ENCODE measurements around the gene INHBB. TPM values are rescaled to one million over a fixed set of nuclear protein-coding genes. Genes with fewer than 3 reads are reported as not detected.

INHBB gene
- total and polyA plus RNA-seq, 9 of the 15 experiments (the other 6 are each of a cell fraction or from before 2014, with no cell fraction given) = not detected

- TF ChIP-seq ARID2 (IDR thresholded peaks at IDR 0.05) (peak; percentile 70; the same call in 1 of the 2 replicates), MECOM (CRISPR knock-in tag; IDR thresholded peaks at IDR 0.05) (no peak), MYBL2 (IDR thresholded peaks at IDR 0.05; ENCODE audit: low read depth) (no peak), MYBL2 (CRISPR knock-in tag; IDR thresholded peaks at IDR 0.05; ENCODE audit: borderline replicate concordance) (no peak), ZNF280B (CRISPR knock-in tag; IDR thresholded peaks at IDR 0.05) (no peak), ZNF707 (CRISPR knock-in tag; conservative IDR thresholded peaks at IDR 0.05) (no peak), PCBP2 (IDR thresholded peaks at IDR 0.05; ENCODE audit: low read depth, low read length, poor library complexity, severe bottlenecking) (no peak), GTF2E2 (tag; IDR thresholded peaks at IDR 0.05) (no peak), MBD2 (IDR thresholded peaks at IDR 0.05; ENCODE audit: borderline replicate concordance, low read depth) (no peak), CTCF (IDR thresholded peaks at IDR 0.05 in 2 of 3, conservative IDR thresholded peaks at IDR 0.05 in 1 of 3; ENCODE audit: insufficient read depth in 2 of 3, low read depth in 1 of 3, low read length in 3 of 3) (peak; percentile 92 to 98 (median 97)), ZNF197 (CRISPR knock-in tag; IDR thresholded peaks at IDR 0.05; ENCODE audit: low read depth) (no peak), U2AF1 (optimal IDR thresholded peaks at IDR 0.05; ENCODE audit: low read depth, low read length) (no peak), ZNF778 (CRISPR knock-in tag; IDR thresholded peaks at IDR 0.05) (no peak), GMEB1 (CRISPR knock-in tag; IDR thresholded peaks at IDR 0.05) (no peak), RNF2 (IDR thresholded peaks at IDR 0.05) (no peak)
- TF ChIP-seq, protein P1, sequence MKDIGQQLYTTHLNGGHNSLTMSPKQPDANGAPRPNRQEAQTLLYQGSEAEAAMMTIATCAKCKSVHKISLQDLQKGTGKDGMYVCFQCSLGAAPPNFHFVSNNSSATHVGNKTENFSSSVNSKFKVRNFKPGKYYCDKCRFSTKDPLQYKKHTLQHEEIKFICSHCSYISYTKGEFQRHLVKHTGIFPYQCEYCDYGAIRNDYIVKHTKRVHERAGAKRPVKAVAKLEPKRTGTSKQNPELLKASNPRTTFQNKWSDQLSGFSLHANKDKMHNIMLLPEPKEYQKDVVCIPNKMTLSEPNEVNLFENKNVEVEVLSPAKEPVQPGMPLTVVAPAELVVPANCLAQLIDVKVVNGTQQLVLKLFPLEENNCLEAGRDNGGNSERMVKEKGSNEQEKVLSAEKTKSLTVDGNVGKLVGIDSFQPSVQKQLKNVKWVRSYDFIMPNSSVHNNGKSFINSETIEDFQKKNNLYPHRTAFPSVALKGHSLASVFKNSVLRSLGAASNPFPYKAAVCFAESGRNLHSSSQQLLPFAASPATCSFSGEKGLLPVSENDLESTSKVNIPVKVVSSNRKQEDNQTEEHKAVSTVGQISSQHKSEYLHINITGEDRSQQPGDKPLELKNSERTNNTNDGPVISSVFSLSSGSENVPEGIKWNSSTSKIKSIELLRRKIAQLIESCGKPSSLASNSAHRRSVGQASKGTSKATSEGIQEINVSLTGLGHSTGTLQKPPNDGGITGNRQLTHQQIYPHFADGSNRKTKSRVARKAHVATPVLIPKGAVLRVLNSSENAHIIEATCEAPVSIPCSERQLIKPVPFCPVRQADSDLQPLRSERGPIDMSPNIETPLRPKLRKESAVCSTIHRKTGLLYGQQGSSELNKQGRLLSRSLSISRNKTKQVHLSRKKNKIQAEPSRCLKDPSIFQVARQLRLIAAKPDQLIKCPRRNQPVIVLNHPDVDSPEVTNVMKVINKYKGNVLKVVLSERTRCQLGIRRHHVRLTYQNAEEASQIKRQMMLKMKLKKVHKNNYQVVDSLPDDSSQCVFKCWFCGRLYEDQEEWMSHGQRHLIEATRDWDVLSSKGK (CRISPR knock-in tag; IDR thresholded peaks at IDR 0.05) = no peak
- TF ChIP-seq, protein P2, sequence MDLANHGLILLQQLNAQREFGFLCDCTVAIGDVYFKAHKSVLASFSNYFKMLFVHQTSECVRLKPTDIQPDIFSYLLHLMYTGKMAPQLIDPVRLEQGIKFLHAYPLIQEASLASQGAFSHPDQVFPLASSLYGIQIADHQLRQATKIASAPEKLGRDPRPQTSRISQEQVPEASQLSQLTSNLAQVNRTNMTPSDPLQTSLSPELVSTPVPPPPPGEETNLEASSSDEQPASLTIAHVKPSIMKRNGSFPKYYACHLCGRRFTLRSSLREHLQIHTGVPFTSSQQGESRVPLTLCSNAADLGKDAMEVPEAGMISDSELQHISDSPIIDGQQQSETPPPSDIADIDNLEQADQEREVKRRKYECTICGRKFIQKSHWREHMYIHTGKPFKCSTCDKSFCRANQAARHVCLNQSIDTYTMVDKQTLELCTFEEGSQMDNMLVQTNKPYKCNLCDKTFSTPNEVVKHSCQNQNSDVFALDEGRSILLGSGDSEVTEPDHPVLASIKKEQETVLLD (IDR thresholded peaks at IDR 0.05) = no peak
Measured at GRCh38 chr2:120312860-120313694, 32.9 kb upstream of the INHBB start (continued).

Data from K562 (cell line).